ENCODE data around the gene STAT5B. TPM values are rescaled to one million over a fixed set of nuclear protein-coding genes. Genes with fewer than 3 reads are reported as not detected.
A peak's percentile ranks its signal among the peaks of the same experiment; 100 is the strongest.

STAT5B gene
- total RNA-seq, 1 experiment from 2014 or later, result 42.9 TPM

DNA sequence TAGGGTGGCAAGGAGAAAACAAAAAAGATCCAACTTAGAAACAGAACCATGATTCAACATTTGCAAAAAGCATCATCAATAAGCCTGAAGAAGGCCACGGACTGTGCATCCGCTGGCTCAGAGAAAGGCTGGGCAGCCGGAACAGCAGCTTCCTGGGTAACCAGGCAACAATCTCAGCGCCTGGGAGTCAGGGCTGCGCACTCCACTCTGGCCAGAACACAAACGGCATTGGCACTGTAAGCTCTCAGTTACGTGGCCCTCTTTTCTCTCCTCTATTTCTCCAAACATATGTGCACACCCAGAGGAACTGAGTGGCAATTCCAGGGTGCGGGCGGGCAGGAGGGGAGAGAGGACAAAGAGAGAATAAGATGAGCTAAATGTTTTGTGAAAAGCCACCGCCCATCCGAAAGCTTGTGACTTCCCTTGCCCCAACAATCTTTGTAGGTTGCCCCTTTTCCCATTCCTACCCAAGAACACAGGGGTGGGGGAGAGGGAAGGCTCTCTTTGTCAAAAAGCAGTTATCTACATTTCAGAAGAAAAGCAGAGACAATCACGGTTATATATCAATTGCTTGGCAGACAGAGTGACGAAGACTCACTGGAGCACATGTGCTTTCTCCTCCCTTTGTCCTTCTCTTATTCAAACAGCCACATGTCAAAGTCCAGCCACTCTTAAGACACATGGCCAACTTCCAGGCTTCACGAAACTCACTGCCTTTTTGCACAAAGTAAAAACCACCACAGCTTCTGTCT, 75.3 kb downstream of the STAT5B start:
- H2BK5ac ChIP-seq (ENCODE audit: insufficient read length, low read length), result no peak overlapping the region
- H2BK12ac ChIP-seq (ENCODE audit: insufficient read length, low read depth, low read length), result no peak overlapping the region
- no peak overlapping the region for H4K91ac ChIP-seq (ENCODE audit: insufficient read length, low read depth, low read length)
- H3K18ac ChIP-seq (ENCODE audit: insufficient read length, low read depth, low read length), result no peak overlapping the region
- no peak overlapping the region for H3T11ph ChIP-seq (ENCODE audit: low read length)
- peak overlapping the region in 1 of 3 experiments; percentile 5; a peak in 1 of 7 replicates for H3K27ac Mint-ChIP-seq
- H3K9ac ChIP-seq (ENCODE audit: extremely low read depth, insufficient read length, low read length), result no peak overlapping the region
- no peak overlapping the region for H2AK5ac ChIP-seq (ENCODE audit: insufficient read length, low read length)
- H3K4me1 ChIP-seq (ENCODE audit: insufficient read depth, low read length), result no peaks in the 10 kb centered on the region
- no peak overlapping the region for H3K23ac ChIP-seq (ENCODE audit: insufficient read length, low read depth, low read length)
- no peak overlapping the region for H3K4ac ChIP-seq (ENCODE audit: low read depth, low read length)
- no peaks in the 10 kb centered on the region for H3K9me3 Mint-ChIP-seq
- H3K14ac ChIP-seq (ENCODE audit: insufficient read depth, low read length), result no peak overlapping the region
- no peaks in the 10 kb centered on the region for H3K23me2 ChIP-seq (ENCODE audit: insufficient read length, low read depth, low read length, poor library complexity, severe bottlenecking)
- TF ChIP-seq, protein P1, sequence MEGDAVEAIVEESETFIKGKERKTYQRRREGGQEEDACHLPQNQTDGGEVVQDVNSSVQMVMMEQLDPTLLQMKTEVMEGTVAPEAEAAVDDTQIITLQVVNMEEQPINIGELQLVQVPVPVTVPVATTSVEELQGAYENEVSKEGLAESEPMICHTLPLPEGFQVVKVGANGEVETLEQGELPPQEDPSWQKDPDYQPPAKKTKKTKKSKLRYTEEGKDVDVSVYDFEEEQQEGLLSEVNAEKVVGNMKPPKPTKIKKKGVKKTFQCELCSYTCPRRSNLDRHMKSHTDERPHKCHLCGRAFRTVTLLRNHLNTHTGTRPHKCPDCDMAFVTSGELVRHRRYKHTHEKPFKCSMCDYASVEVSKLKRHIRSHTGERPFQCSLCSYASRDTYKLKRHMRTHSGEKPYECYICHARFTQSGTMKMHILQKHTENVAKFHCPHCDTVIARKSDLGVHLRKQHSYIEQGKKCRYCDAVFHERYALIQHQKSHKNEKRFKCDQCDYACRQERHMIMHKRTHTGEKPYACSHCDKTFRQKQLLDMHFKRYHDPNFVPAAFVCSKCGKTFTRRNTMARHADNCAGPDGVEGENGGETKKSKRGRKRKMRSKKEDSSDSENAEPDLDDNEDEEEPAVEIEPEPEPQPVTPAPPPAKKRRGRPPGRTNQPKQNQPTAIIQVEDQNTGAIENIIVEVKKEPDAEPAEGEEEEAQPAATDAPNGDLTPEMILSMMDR (conservative IDR thresholded peaks at IDR 0.05), result no peak
- no peak overlapping the region for H2BK120ac ChIP-seq (ENCODE audit: low read depth, low read length, poor library complexity, severe bottlenecking)
- peaks cover 0 to 3% of the 10 kb centered on the region in 2 experiments; a peak in 2 of 4 replicates for H3K4me1 Mint-ChIP-seq
- H2AFZ ChIP-seq (ENCODE audit: low read length), result no peak overlapping the region
- no peaks in the 10 kb centered on the region for H3K79me2 ChIP-seq (ENCODE audit: insufficient read depth, low read length)
- H4K8ac ChIP-seq (replicated peaks; ENCODE audit: insufficient read length, low read depth, low read length), result no peak overlapping the region
- H3K27me3 ChIP-seq (ENCODE audit: insufficient read depth, low read length), result no peaks in the 10 kb centered on the region
- no peak overlapping the region for H2BK20ac ChIP-seq (ENCODE audit: low read depth, low read length, poor library complexity, severe bottlenecking)
- peaks cover 3 to 36% (median 34%) of the 10 kb centered on the region in 3 experiments; a peak in 6 of 7 replicates for H3K36me3 Mint-ChIP-seq (ENCODE audit: insufficient read depth in 1 of 3, low read depth in 3 of 3)
- no peak overlapping the region for H3K4me2 ChIP-seq (ENCODE audit: insufficient read depth, insufficient read length, low read length)
- no peaks in the 10 kb centered on the region for H3K27me3 Mint-ChIP-seq (ENCODE audit: low read depth)
- H4K5ac ChIP-seq (ENCODE audit: insufficient read length, low read depth, low read length), result no peak overlapping the region
- H3K56ac ChIP-seq (ENCODE audit: insufficient read length, low read depth, low read length), result no peak overlapping the region
- no peaks in the 10 kb centered on the region for H3K9me3 ChIP-seq (ENCODE audit: control insufficient read depth, low read depth, low read length)
- no peak for DNase-seq
- H3K4me3 Mint-ChIP-seq, result no peak overlapping the region
- H3K79me1 ChIP-seq (ENCODE audit: insufficient read depth, low read depth, low read length, poor library complexity, severe bottlenecking), result no peaks in the 10 kb centered on the region
- no peaks in the 10 kb centered on the region for H4K20me1 ChIP-seq (ENCODE audit: control insufficient read depth, insufficient read depth, insufficient read length)
- WGBS (ENCODE audit: extremely low coverage, insufficient read length, low lambda C conversion rate), result no CpG with 5 or more reads among the region's 14 CpGs
- no peak overlapping the region for H3K27ac ChIP-seq (ENCODE audit: insufficient read length, low read depth, low read length)
- H2BK15ac ChIP-seq (ENCODE audit: low read depth, low read length), result no peak overlapping the region

Measured in H9 (cell line).